ENCODE data around the gene RIPPLY2. TPM values are rescaled to one million over a fixed set of nuclear protein-coding genes. Genes with fewer than 3 reads are reported as not detected.

RIPPLY2 gene
- total and polyA plus RNA-seq, 2 donors (not counting 3 experiments of a cell fraction or from before 2014, with no cell fraction given), result 0.25 to 0.53 TPM

GRCh38 chr6:83860782-83861495 is 7.8 kb downstream of the RIPPLY2 start:
- peaks cover 6% of the 10 kb centered on the region for H3K79me2 ChIP-seq (ENCODE audit: control insufficient read depth, insufficient read depth, low read length)
- peaks cover 0 to 2% of the 10 kb centered on the region in 2 experiments for H3K27me3 ChIP-seq (ENCODE audit: control insufficient read depth in 2 of 2, insufficient read depth in 2 of 2, low read length in 2 of 2)
- no peak overlapping the region for H3K27ac ChIP-seq (ENCODE audit: insufficient read depth, low read depth, low read length)
- no peak overlapping the region for H3K9ac ChIP-seq (replicated peaks; ENCODE audit: extremely low read depth, insufficient read depth, low read length)
- ChIA-PET CTCF (interaction anchor here (1.3 to 1.8 kb wide), 2 partner anchors 165 to 246 kb away, joined by 3 to 18 read pairs; no protein-coding TSS in a partner anchor), POLR2A (no interaction called here)
- no peak overlapping the region for H2AFZ ChIP-seq (ENCODE audit: low read depth, low read length)
- no peaks in the 10 kb centered on the region for H3K36me3 ChIP-seq (ENCODE audit: control insufficient read depth in 2 of 2, extremely low read depth in 1 of 2, insufficient read depth in 2 of 2, low read length in 2 of 2)
- H3K4me2 ChIP-seq (ENCODE audit: insufficient read depth, low read length), result peak overlapping the region; percentile 87
- H4K20me1 ChIP-seq (replicated peaks; ENCODE audit: control insufficient read depth, extremely low read depth, insufficient read depth, low read length), result no peaks in the 10 kb centered on the region
- H3K4me1 ChIP-seq (ENCODE audit: control insufficient read depth, extremely low read depth, insufficient read depth, low read length), result peaks cover 8% of the 10 kb centered on the region
- intact Hi-C loops (cut with micrococcal nuclease) (no loop called here), dilution Hi-C loops (cut with MboI; ENCODE audit: extremely low pct_ligation_motif_present, low sequenced_read_pairs) (no loop called here)
- H3K9me1 ChIP-seq (replicated peaks; ENCODE audit: control insufficient read depth, extremely low read depth, insufficient read depth, low read length), result no peaks in the 10 kb centered on the region
- peak overlapping the region in 1 of 3 experiments; percentile 85 for H3K4me3 ChIP-seq (replicated peaks in 1 of 3; ENCODE audit: insufficient read depth in 1 of 3, low read depth in 1 of 3, low read length in 3 of 3)
- no peaks in the 10 kb centered on the region for H3K9me3 ChIP-seq (replicated peaks; ENCODE audit: control insufficient read depth, insufficient read depth, low read length)
- DNase-seq (ENCODE audit: low read depth, low spot score) (no peak), FAIRE-seq (no peak)
- TSS peak; percentile 41 for BruUV-seq (replicated peaks)
- no peak for TF ChIP-seq GATA2 (IDR thresholded peaks at IDR 0.05; ENCODE audit: insufficient read depth, insufficient read length, low read depth, low read length)
- no peak for TF ChIP-seq POLR2AphosphoS5 (IDR thresholded peaks at IDR 0.05; ENCODE audit: insufficient read depth, low read depth, low read length)
- TF ChIP-seq CTCF (IDR thresholded peaks at IDR 0.05; ENCODE audit: extremely low read depth in 1 of 2, insufficient read depth in 1 of 2, low read depth in 1 of 2, low read length in 2 of 2), result no peak
- TF ChIP-seq EZH2 (IDR thresholded peaks at IDR 0.05; ENCODE audit: borderline replicate concordance, low read depth, low read length, severe bottlenecking), result no peak
- no peak for TF ChIP-seq POLR2A (IDR thresholded peaks at IDR 0.05; ENCODE audit: low read depth, low read length)
- no peak for TF ChIP-seq JUN (IDR thresholded peaks at IDR 0.05; ENCODE audit: borderline replicate concordance, insufficient read depth, insufficient read length, low read depth)
- TF ChIP-seq FOS (IDR thresholded peaks at IDR 0.05; ENCODE audit: borderline replicate concordance, insufficient read depth, low read length), result no peak
- no peak for TF ChIP-seq MYC (IDR thresholded peaks at IDR 0.05; ENCODE audit: low read depth, low read length)
- TF ChIP-seq MAX (IDR thresholded peaks at IDR 0.05; ENCODE audit: insufficient read depth, insufficient read length), result no peak
